Liver (tissue), 9 donors: ENCODE results near the gene NUCKS1. TPM values are rescaled to one million over a fixed set of nuclear protein-coding genes. Genes with fewer than 3 reads are reported as not detected.
A peak's percentile ranks its signal among the peaks of the same experiment; 100 is the strongest.

Source experiments
- DNase-seq: peaks from one replicate; pipeline ENCODE4 v3.0.0-alpha.2; 2017; ENCODE audit warnings: low spot score
- H3K27ac ChIP-seq, 2 donors: one replicate each; pipeline ENCODE4 v1.7.0; 2013; ENCODE audit warnings: inconsistent platforms in 2 of 2, low read length in 2 of 2, control low read depth in 1 of 2, low read depth in 1 of 2, mild to moderate bottlenecking in 1 of 2
- H3K27me3 ChIP-seq, 4 donors: one replicate each; pipeline versions ENCODE4 v1.6.1 to v1.7.0; 2013; ENCODE audit warnings: low read length in 3 of 4, inconsistent platforms in 1 of 4, mild to moderate bottlenecking in 1 of 4, moderate library complexity in 1 of 4; ENCODE audit not compliant: control insufficient read depth in 4 of 4, insufficient read depth in 4 of 4
- H3K36me3 ChIP-seq, 4 donors: one replicate each; pipeline versions ENCODE4 v1.6.1 to v1.7.0; 2013; ENCODE audit warnings: low read length in 3 of 4, mild to moderate bottlenecking in 3 of 4, low read depth in 1 of 4, moderate library complexity in 1 of 4; ENCODE audit not compliant: control insufficient read depth in 4 of 4, insufficient read depth in 3 of 4
- H3K4me1 ChIP-seq, 4 donors: one replicate each; pipeline versions ENCODE4 v1.6.1 to v1.7.0; 2013; ENCODE audit warnings: low read length in 3 of 4, mild to moderate bottlenecking in 3 of 4, moderate library complexity in 1 of 4; ENCODE audit not compliant: control insufficient read depth in 4 of 4, insufficient read depth in 4 of 4
- H3K4me3 ChIP-seq, 3 donors: one replicate each; pipeline versions ENCODE4 v1.6.1 to v1.7.0; 2013; ENCODE audit warnings: low read length in 3 of 3, control low read depth in 1 of 3, low read depth in 1 of 3, mild to moderate bottlenecking in 1 of 3
- H3K9ac ChIP-seq, 2 donors: one replicate each; pipeline ENCODE4 v1.7.0; 2013; ENCODE audit warnings: low read length in 2 of 2, mild to moderate bottlenecking in 2 of 2, moderate library complexity in 2 of 2, control low read depth in 1 of 2, low read depth in 1 of 2
- H3K9me3 ChIP-seq, 4 donors: one replicate each; pipeline versions ENCODE4 v1.6.1 to v1.7.0; 2013; ENCODE audit warnings: low read length in 3 of 4; ENCODE audit not compliant: control insufficient read depth in 4 of 4
- ATF3 ChIP-seq: IDR thresholded peaks from 2 replicates; pipeline ENCODE4 v1.6.1; 2016; ENCODE audit warnings: antibody characterized with exemption
- CTCF ChIP-seq: fragments of 150-350 bp; IDR thresholded peaks from 2 replicates; pipeline ENCODE4 v1.5.1; 2017; ENCODE audit warnings: improper control_type of control experiment, low read depth, low read length; ENCODE audit not compliant: missing input control
- FOXA2 ChIP-seq: IDR thresholded peaks from 2 replicates; pipeline ENCODE4 v1.6.1; 2016; ENCODE audit warnings: antibody characterized with exemption
- GABPA ChIP-seq, 2 donors: IDR thresholded peaks in 1 of 2; conservative IDR thresholded peaks in 1 of 2; 2 replicates each; pipeline ENCODE4 v1.6.1; 2016; ENCODE audit warnings: antibody characterized with exemption in 2 of 2, mild to moderate bottlenecking in 1 of 2, moderate library complexity in 1 of 2
- HNF4A ChIP-seq, 2 donors: conservative IDR thresholded peaks; 2 replicates each; pipeline ENCODE4 v1.6.1; 2016; ENCODE audit warnings: antibody characterized with exemption in 2 of 2, mild to moderate bottlenecking in 2 of 2
- HNF4G ChIP-seq: IDR thresholded peaks from 2 replicates; pipeline ENCODE4 v1.6.1; 2016; ENCODE audit warnings: antibody characterized with exemption
- MAX ChIP-seq: IDR thresholded peaks from 2 replicates; pipeline ENCODE4 v1.6.1; 2016; ENCODE audit warnings: antibody characterized with exemption
- NR2F2 ChIP-seq: IDR thresholded peaks from 2 replicates; pipeline ENCODE4 v1.6.1; 2016; ENCODE audit warnings: antibody characterized with exemption
- RAD21 ChIP-seq, 2 donors: IDR thresholded peaks; 2 replicates each; pipeline ENCODE4 v1.6.1; 2016; ENCODE audit warnings: antibody characterized with exemption in 2 of 2, mild to moderate bottlenecking in 2 of 2
- REST ChIP-seq: IDR thresholded peaks from 2 replicates; pipeline ENCODE4 v1.6.1; 2016; ENCODE audit warnings: antibody characterized with exemption, mild to moderate bottlenecking
- RXRA ChIP-seq, 2 donors: IDR thresholded peaks; 2 replicates each; pipeline ENCODE4 v1.6.1; 2017 to 2018; ENCODE audit warnings: antibody characterized with exemption in 2 of 2, mild to moderate bottlenecking in 1 of 2
- SP1 ChIP-seq: IDR thresholded peaks from 2 replicates; pipeline ENCODE4 v1.6.1; 2018; ENCODE audit warnings: antibody characterized with exemption, mild to moderate bottlenecking
- TAF1 ChIP-seq: conservative IDR thresholded peaks from 2 replicates; pipeline ENCODE4 v1.6.1; 2016; ENCODE audit warnings: antibody characterized with exemption, mild to moderate bottlenecking
- ZBTB33 ChIP-seq: IDR thresholded peaks from 2 replicates; pipeline ENCODE4 v1.6.1; 2016; ENCODE audit warnings: antibody characterized with exemption
- WGBS: extraction: QIAGEN DNeasy Blood & Tissue Kit; methylation state at CpG from one replicate; pipeline ENCODE4 v1.1.7; 2013; 5-methylcytosine and 5-hydroxymethylcytosine counted together
- polyA plus RNA-seq, 2 donors: library from polyadenylated mRNA; stranded (reverse) in 1 of 2; unstranded in 1 of 2; fragments of 200-250 nt in 1 of 2; fragments of >200 nt in 1 of 2; fragmentation: Nextera tagmentation in 1 of 2; extraction: Ambion mirVana in 1 of 2; gene quantifications; one replicate each; pipeline versions ENCODE4 v1.2.1 to v1.2.3, GENCODE V29; 2013 to 2015
- total RNA-seq, 2 donors: library from RNA; depleted of rRNA; stranded (reverse); fragments of >200 nt; gene quantifications; one replicate each; pipeline ENCODE4 v1.2.3, GENCODE V29; 2014
- donor health status: healthy.
- donor health status: healthy.
- donor health status: healthy.
- donor health status: healthy.
- donor health status: healthy.

NUCKS1 gene
- total and polyA plus RNA-seq, 4 donors, result 27.0 to 86.1 (median 42.6) TPM

- Histone ChIP-seq H3K9me3 (no peaks in the 10 kb centered on the region), H3K27ac (peak overlapping the region; percentile 94 to 96), H3K9ac (peak overlapping the region; percentile 99), H3K36me3 (no peaks in the 10 kb centered on the region), H3K4me3 (peak overlapping the region; percentile 87 to 99 (median 96)), H3K27me3 (no peaks in the 10 kb centered on the region), H3K4me1 (peaks cover 14 to 34% (median 25%) of the 10 kb centered on the region in 4 donors)
- under 1% methylated on average over 25 of the region's 25 CpGs for WGBS
- TF ChIP-seq ZBTB33, result peak; percentile 97
- no peak for TF ChIP-seq HNF4A (conservative IDR thresholded peaks at IDR 0.05)
- TF ChIP-seq FOXA2, result no peak
- TF ChIP-seq HNF4G, result no peak
- no peak for TF ChIP-seq GABPA (IDR thresholded peaks at IDR 0.05 in 1 of 2, conservative IDR thresholded peaks at IDR 0.05 in 1 of 2)
- TF ChIP-seq TAF1, result peak; percentile 89
- TF ChIP-seq RXRA (IDR thresholded peaks at IDR 0.05), result no peak
- TF ChIP-seq CTCF, result no peak
- peak; percentile 61 for TF ChIP-seq REST
- no peak for TF ChIP-seq ATF3
- TF ChIP-seq NR2F2, result peak; percentile 32
- peak in 1 of 2 donors; percentile 26 for TF ChIP-seq RAD21 (IDR thresholded peaks at IDR 0.05)
- DNase-seq, result no peak
Observed at GRCh38 chr1:205748403-205749233, 1.4 kb downstream of the NUCKS1 start.

GRCh38 chr1:205746757-205747412 is 3.1 kb downstream of the NUCKS1 start:
- H3K9me3 ChIP-seq, result no peaks in the 10 kb centered on the region
- DNase-seq, result no peak
- WGBS, result 31% methylated on average over 5 of the region's 5 CpGs
- TF ChIP-seq NR2F2 (no peak), RAD21 (IDR thresholded peaks at IDR 0.05) (peak in 1 of 2 donors; percentile 3), SP1 (no peak), MAX (no peak), TAF1 (no peak)
- H3K9ac ChIP-seq, result peak overlapping the region in 1 of 2 donors; percentile 21
- no peaks in the 10 kb centered on the region for H3K27me3 ChIP-seq
- peaks cover 16 to 35% (median 28%) of the 10 kb centered on the region in 4 donors for H3K4me1 ChIP-seq
- H3K27ac ChIP-seq, result peak overlapping the region; percentile 1 to 32
- H3K36me3 ChIP-seq, result no peaks in the 10 kb centered on the region
- H3K4me3 ChIP-seq, result peak overlapping the region in 1 of 3 donors; percentile 21
